ENCODE results near the gene TENM3. TPM values are rescaled to one million over a fixed set of nuclear protein-coding genes. Genes with fewer than 3 reads are reported as not detected.

Gene TENM3
- total and polyA plus RNA-seq, 12 donors, result 2.6 to 54.4 (median 42.8) TPM

- 61 to 73% (median 63%) methylated on average over 10 of the region's 10 CpGs for WGBS, 4 donors
- intact Hi-C loops (cut with DNase I), result no loop called here
These were observed 294.0 kb downstream of the TENM3 start for GRCh38 chr4:182537031-182537795.

DNA sequence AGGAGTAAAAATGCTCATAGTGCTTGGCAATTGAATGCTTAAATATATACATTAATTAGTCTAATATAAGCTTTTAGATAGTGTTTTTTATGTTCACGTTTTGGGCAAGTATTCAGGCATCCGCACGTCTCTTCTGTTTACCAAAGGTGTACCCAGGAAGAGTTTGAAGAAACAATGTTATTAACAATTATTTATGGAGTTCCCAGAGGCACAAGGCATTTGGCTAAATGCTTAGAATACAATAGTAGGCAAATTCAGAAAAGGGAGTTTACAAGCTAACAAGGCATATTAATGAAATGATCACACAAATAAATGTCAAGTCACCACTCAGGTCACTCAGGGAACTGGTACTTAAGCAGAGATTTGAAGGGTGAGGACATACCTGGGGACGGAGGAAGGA, 294.8 kb downstream of the TENM3 start:
- no peak for DNase-seq

More at GRCh38 chr4:182537031-182537795, 294.0 kb downstream of the TENM3 start:
- no peaks in the 10 kb centered on the region for H3K27me3 ChIP-seq
- H3K4me1 ChIP-seq (replicated peaks in 1 of 2), result no peaks in the 10 kb centered on the region
- H3K9me3 ChIP-seq (replicated peaks in 1 of 3), result no peaks in the 10 kb centered on the region
- no peak overlapping the region for H3K4me3 ChIP-seq
- no peak overlapping the region for H3K27ac ChIP-seq
- DNase-seq, result no peak
- TF ChIP-seq, protein P1, sequence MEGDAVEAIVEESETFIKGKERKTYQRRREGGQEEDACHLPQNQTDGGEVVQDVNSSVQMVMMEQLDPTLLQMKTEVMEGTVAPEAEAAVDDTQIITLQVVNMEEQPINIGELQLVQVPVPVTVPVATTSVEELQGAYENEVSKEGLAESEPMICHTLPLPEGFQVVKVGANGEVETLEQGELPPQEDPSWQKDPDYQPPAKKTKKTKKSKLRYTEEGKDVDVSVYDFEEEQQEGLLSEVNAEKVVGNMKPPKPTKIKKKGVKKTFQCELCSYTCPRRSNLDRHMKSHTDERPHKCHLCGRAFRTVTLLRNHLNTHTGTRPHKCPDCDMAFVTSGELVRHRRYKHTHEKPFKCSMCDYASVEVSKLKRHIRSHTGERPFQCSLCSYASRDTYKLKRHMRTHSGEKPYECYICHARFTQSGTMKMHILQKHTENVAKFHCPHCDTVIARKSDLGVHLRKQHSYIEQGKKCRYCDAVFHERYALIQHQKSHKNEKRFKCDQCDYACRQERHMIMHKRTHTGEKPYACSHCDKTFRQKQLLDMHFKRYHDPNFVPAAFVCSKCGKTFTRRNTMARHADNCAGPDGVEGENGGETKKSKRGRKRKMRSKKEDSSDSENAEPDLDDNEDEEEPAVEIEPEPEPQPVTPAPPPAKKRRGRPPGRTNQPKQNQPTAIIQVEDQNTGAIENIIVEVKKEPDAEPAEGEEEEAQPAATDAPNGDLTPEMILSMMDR (IDR thresholded peaks at IDR 0.05), result no peak
- TF ChIP-seq POLR2A (IDR thresholded peaks at IDR 0.05), result no peak
- H3K36me3 ChIP-seq (replicated peaks in 1 of 2), result no peaks in the 10 kb centered on the region

GRCh38 chr4:182540496-182540895, 297.3 kb downstream of the TENM3 start:
- TF ChIP-seq, protein P1 (IDR thresholded peaks at IDR 0.05), result no peak
- TF ChIP-seq POLR2A (IDR thresholded peaks at IDR 0.05), result no peak
- Histone ChIP-seq H3K4me1 (replicated peaks in 1 of 2) (no peaks in the 10 kb centered on the region), H3K27me3 (no peaks in the 10 kb centered on the region), H3K4me3 (no peak overlapping the region), H3K9me3 (replicated peaks in 1 of 3) (no peaks in the 10 kb centered on the region), H3K36me3 (replicated peaks in 1 of 2) (no peaks in the 10 kb centered on the region), H3K27ac (no peak overlapping the region)
- WGBS, 4 donors, result 92 to 93% (median 93%) methylated on average over 8 of the region's 8 CpGs
- no peak for DNase-seq
- intact Hi-C loops (cut with DNase I), result no loop called here

More for the DNA sequence above, 294.8 kb downstream of the TENM3 start:
- intact Hi-C loops (cut with DNase I), result no loop called here
- H3K9me3 ChIP-seq (replicated peaks in 1 of 3), result no peaks in the 10 kb centered on the region
- 76 to 87% (median 83%) methylated on average over 4 of the region's 4 CpGs for WGBS, 4 donors
- H3K4me1 ChIP-seq (replicated peaks in 1 of 2), result no peaks in the 10 kb centered on the region
- no peak overlapping the region for H3K4me3 ChIP-seq
- H3K36me3 ChIP-seq (replicated peaks in 1 of 2), result no peaks in the 10 kb centered on the region
- no peaks in the 10 kb centered on the region for H3K27me3 ChIP-seq
- no peak for TF ChIP-seq POLR2A (IDR thresholded peaks at IDR 0.05)
- TF ChIP-seq, protein P1 (IDR thresholded peaks at IDR 0.05), result no peak
- no peak overlapping the region for H3K27ac ChIP-seq

GRCh38 chr4:182547435-182547834, 304.2 kb downstream of the TENM3 start:
- TF ChIP-seq POLR2A (IDR thresholded peaks at IDR 0.05), result no peak
- TF ChIP-seq, protein P1 (IDR thresholded peaks at IDR 0.05), result no peak
- Histone ChIP-seq H3K27me3 (no peaks in the 10 kb centered on the region), H3K9me3 (replicated peaks in 1 of 3) (no peaks in the 10 kb centered on the region), H3K4me1 (replicated peaks in 1 of 2) (no peaks in the 10 kb centered on the region), H3K4me3 (no peak overlapping the region), H3K36me3 (replicated peaks in 1 of 2) (no peaks in the 10 kb centered on the region), H3K27ac (no peak overlapping the region)
- 83 to 95% (median 92%) methylated on average over 4 of the region's 4 CpGs for WGBS, 4 donors
- intact Hi-C loops (cut with DNase I), result no loop called here
- no peak for DNase-seq

All from adrenal gland (tissue), 12 donors.